Activated T-cell treated with anti-CD3 and anti-CD28 coated beads for 24 hours (primary cell): ENCODE results near the gene MCF2L2.
"Not testable (repeated sequence)": the region's sequence is repeated elsewhere in the genome, so short reads cannot be mapped to it uniquely, and the experiment has no call there.

Experiments
- DNase-seq: peaks from one replicate; pipeline ENCODE4 v3.0.0-alpha.2; 2020; ENCODE audit warnings: low read depth

Gene MCF2L2

DNA sequence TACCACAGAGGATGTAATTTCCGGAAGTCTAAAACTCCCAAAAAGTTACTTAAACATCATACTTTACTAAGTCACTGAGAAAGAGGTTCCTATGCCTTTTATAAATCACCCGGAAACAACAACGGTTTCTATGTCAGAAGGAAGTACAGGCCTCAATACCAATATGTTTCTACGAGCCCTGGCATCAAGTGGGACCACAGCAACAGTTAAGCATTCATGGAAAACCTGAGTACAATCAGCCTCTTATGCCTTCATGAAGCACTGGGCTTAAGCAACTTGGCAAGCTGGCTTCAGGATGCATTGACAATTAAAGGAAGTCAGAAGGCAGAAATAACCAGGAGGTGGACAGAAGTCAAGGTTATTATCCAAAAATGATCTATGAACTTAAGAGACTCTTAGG, 194.5 kb downstream of the MCF2L2 start:
- no peak for DNase-seq

DNA sequence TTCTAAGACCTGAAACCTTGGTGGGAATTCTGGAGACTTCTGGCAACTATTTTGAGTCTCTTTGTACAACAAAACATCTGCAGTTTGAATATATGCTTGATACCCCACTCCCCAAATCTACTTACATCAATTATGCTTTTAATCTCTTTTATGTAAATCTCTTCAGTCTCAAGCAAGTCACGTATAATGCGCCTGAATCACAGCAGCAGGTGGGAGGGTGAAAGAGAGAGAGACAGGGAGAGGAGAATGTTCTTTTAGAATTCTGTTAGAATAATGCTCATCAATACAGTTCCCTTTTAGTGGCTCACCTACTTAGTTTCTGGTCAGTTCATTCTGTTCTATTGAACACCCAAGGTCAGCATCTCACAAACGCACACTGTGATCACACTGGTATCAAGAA, 197.6 kb downstream of the MCF2L2 start:
- no peak for DNase-seq

GRCh38 chr3:183230251-183230650, 198.2 kb downstream of the MCF2L2 start:
- not testable (repeated sequence) for DNase-seq

DNA sequence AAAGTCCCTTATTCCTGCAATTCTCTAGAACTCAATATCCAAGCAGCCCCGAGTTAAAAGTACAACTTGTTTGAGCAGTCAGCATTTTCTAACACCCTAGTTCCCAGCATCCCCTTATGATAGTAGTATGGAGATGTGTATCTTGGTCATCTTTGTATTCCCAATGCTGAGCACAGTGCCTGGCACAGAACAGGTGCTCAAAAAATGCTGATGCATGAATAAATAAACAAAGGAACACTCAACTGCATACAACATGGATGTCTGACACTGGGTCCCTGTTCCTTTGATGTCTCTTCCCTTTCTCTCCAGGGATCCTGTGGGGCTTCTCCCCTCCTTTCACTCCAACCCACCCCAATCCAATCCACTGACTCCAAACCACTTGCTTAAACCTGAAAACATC, 199.2 kb downstream of the MCF2L2 start:
- DNase-seq: no peak

GRCh38 chr3:183227586-183227985, 200.8 kb downstream of the MCF2L2 start:
- DNase-seq: no peak

GRCh38 chr3:183226333-183226890, 202.0 kb downstream of the MCF2L2 start:
- DNase-seq: no peak

DNA sequence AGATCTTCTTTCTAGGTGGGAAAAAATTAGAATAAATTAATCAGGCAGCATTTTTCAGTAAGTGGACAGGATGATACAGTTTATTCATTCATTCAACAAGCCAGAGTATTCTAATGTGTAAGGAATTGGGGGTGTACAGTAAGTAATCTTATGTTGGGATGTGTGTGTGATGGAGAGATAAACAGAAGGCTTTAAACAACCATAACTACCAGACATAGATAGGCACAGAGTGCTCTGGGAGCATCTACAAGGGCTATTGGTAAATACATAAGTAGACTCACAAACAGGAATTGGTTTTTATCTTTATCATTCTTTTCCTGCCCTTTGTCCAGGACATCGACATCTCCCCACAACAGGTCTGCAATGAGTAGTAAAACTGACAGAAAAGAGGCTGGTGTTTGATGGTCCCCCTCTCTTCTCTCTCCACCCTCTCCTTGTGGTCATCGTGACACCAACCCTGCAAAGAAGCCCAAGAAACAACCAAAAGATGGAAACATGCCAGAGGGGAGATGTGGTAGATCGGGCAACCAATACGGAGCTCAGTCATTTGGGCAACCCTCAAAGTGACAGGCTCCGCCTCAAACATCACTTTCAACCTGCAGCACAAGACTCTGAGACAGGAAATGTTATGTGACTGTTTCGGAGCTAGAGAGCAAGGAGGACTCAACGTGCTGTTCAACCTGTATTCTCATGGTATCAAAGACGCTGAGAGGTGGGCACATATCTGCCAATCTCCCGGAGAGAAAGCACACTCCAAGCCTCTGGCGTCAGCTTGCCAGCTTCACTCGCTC, 204.0 kb downstream of the MCF2L2 start:
- peak; percentile 42 for DNase-seq

DNA sequence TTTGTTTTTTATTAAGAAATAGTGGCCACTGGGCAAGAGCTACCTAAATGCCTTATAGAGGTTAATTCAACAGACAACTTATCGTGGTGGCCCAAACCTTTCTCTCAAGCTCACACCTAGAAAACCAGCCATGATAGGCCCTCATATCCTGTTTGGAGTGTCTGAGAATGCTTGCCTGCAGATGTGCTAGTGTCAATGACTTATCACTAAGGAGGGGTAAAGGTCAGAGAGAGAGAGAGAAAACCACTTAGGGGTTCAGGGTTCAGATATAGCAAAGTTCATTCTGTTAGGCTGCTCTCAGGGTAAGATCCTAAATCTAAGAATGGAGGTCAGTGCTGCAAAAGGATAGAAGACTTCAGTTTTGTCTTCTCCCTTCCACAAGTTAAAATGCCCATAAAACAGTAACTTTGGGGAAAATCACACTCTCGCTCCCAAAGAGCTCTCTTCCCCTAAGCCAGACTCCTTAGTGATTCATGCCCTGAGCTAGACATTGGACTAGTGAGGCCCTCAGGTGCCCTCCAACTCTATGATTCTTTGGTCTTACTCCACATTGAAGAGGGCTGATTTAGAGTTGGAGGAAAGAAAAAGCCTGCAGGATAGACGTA, 205.7 kb downstream of the MCF2L2 start:
- no peak for DNase-seq

DNA sequence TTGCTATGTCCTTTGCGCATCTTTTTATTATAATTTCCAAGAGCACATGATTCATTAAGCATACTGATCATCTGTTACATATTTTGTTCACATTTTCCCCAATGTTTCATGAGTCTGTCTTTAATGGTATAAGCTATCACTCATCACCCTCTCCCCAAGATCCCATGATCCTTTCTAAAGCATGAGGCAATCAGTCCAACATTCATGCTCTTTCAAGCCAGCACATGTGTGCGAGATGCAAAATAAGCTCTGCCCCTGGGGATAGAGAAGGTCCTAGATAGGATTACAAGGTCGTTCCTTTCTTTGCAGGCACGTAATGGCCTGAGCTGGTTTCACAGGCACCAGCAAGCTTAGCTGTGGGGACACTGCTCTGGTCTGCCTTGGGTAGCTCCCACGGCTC, 207.6 kb downstream of the MCF2L2 start:
- no peak for DNase-seq

DNA sequence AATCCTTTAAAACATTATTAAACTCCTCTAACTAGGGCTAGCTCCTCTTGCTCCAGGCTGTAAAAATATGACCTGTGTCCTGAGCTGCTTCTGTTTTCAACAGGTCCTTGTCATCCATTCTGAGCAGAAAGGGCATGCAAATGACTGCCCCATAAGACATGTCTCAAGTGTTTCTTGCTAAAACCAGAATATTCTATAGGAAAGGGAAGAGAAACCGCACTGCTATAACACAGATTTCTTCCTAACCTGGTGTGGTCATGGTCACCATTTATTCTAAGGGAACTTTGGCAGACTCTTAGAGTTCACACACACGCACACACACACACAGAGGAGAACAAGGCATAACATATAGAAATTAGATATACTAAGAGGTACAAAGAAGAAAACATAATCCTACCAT, 209.6 kb downstream of the MCF2L2 start:
- no peak for DNase-seq

- no peak for DNase-seq
Observed at GRCh38 chr3:183217548-183218332, 210.7 kb downstream of the MCF2L2 start.

GRCh38 chr3:183215591-183216202, 212.7 kb downstream of the MCF2L2 start:
- DNase-seq: no peak

GRCh38 chr3:183214277-183214612, 214.2 kb downstream of the MCF2L2 start:
- no peak for DNase-seq

GRCh38 chr3:183213415-183214276, 214.8 kb downstream of the MCF2L2 start:
- no peak for DNase-seq

GRCh38 chr3:183212565-183212964, 215.9 kb downstream of the MCF2L2 start:
- DNase-seq: no peak

DNA sequence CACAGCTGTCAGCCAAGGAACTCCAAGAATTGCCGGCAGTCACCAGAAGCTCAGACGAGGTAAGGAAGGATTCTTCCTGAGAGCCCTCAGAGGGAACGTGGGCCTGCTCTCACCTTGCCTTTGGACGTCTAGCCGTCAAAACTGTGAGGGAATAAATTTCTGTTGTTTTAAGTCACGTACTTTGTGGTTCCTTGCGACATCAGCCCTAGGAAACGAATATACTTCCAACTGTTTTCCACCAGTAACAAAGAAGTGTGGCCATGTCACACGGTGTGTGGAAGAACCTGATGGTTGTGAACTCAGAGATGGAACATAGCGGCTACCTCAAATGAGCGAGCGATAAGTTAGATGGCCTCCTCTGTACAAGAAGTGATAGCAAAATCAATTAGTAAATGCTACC, 216.3 kb downstream of the MCF2L2 start:
- DNase-seq: no peak

- no peak for DNase-seq
Observed at GRCh38 chr3:183211352-183211751, 217.1 kb downstream of the MCF2L2 start.

DNA sequence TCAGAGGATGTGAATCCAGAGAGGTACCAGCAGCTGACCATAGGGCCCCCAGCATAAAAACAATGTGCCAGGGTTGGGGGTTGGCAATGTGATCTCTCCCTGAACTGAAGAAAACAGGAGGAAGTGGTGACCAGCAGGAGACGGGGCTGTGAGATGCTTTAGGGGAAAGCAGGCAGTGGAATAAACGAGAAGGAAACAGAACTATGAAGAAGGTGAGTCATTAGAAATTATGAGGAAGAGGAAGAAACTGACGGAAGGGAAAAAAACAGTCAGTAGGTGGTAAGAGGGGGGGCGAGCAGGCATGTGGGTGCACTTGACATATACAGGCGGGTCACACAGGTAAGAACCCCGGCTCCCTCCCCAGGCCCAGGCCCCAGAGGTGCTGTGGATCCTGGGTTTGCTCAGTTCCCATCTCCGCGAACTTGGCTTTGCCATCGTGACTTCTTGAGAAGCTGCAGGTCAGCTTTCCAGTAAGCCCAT, 217.5 kb downstream of the MCF2L2 start:
- DNase-seq: no peak

GRCh38 chr3:183210341-183210740, 218.1 kb downstream of the MCF2L2 start:
- DNase-seq: no peak

DNA sequence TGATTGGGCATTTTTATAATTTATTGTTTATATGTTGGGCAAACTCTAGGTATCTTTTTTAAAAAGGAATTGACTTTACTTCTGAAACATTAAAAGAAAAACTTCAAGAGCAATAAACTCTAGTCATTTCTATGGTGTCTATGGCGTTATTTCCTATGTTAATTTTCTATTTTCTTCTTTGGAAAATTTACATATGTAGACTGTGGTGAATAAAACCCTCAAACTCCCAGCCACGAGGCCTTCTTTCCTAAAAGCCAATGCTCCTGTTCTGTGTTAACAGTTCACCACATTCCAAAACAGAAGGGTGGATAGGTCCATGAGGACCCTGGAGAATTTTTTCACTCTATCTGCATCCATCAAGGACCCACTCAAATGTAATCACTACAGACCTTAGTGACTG, 219.6 kb downstream of the MCF2L2 start:
- no peak for DNase-seq

DNA sequence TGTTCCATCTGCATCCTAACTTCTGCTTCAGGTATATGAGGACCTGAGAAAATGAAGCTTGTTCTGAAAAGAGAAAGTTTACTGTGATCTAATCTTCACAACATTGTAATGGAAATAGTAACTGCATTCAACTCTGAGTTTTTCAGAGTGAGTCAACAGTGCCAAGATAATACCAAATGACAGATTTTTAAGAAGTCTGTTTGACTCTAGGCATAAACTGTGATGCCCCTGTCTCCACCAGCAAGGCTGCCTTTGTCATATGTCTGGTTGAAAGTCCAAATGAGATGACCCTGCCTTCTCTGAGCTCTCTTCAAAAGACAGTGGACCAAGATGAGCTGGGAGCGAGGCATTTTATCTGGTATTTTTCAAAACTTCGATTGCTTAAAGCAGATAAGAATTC, 220.2 kb downstream of the MCF2L2 start:
- DNase-seq: no peak
